HCT116 (cell line): ENCODE data around the gene ITFG1.

Experiments used
- CBX3 ChIP-seq: IDR thresholded peaks from 2 replicates; pipeline ENCODE4 v1.6.1; 2012; ENCODE audit warnings: low read depth
- CTCF ChIP-seq, 3 experiments: fragments of 200-600 bp in 1 of 3; sonication (generic) in 1 of 3; IDR thresholded peaks in 2 of 3; conservative IDR thresholded peaks in 1 of 3; 2 replicates each; pipeline ENCODE4 v1.5.1; 2012 to 2017; ENCODE audit warnings: low read depth in 2 of 3, low read length in 2 of 3, antibody characterized with exemption in 1 of 3, borderline replicate concordance in 1 of 3, control low read depth in 1 of 3, mild to moderate bottlenecking in 1 of 3, mixed read lengths in 1 of 3, mixed run types in 1 of 3, moderate library complexity in 1 of 3; ENCODE audit not compliant: insufficient read depth in 1 of 3
- EZH2 ChIP-seq: fragments of 200-600 bp; sonication (generic); IDR thresholded peaks from 2 replicates; pipeline ENCODE4 v1.6.1; 2017; ENCODE audit warnings: antibody characterized with exemption, mixed run types
- REST ChIP-seq: IDR thresholded peaks from 2 replicates; pipeline ENCODE4 v1.6.1; 2012; ENCODE audit warnings: low read depth
- SIN3A ChIP-seq: IDR thresholded peaks from 2 replicates; pipeline ENCODE4 v1.6.1; 2012; ENCODE audit warnings: low read depth

- TF ChIP-seq EZH2 (no peak), CBX3 (no peak), CTCF (IDR thresholded peaks at IDR 0.05 in 2 of 3, conservative IDR thresholded peaks at IDR 0.05 in 1 of 3; ENCODE audit: borderline replicate concordance in 1 of 3, insufficient read depth in 1 of 3, low read depth in 2 of 3, low read length in 2 of 3) (no peak), REST (no peak), SIN3A (no peak)
Measured at GRCh38 chr16:47377154-47377553, 83.7 kb downstream of the ITFG1 start.
